ENCODE data around the gene SULT1A1. TPM values are rescaled to one million over a fixed set of nuclear protein-coding genes. Genes with fewer than 3 reads are reported as not detected.

The SULT1A1 gene
- total and polyA plus RNA-seq, 4 donors = 34.6 to 118 (median 40.2) TPM

- Histone ChIP-seq H3K36me3 (ENCODE audit: control insufficient read depth in 4 of 4, insufficient read depth in 4 of 4, low read length in 4 of 4) (peaks cover 4 to 17% (median 9%) of the 10 kb centered on the region in 4 donors), H3K9me3 (ENCODE audit: control insufficient read depth in 4 of 4, insufficient read depth in 3 of 4, low read length in 3 of 4) (no peaks in the 10 kb centered on the region), H3K27me3 (ENCODE audit: control insufficient read depth in 3 of 3, insufficient read depth in 3 of 3, low read length in 2 of 3) (no peaks in the 10 kb centered on the region), H3K4me1 (ENCODE audit: control insufficient read depth in 5 of 5, insufficient read depth in 5 of 5, low read length in 5 of 5) (peaks cover 0 to 11% (median 6%) of the 10 kb centered on the region in 5 donors), H3K4me3 (no peak overlapping the region), H3K9ac (ENCODE audit: insufficient read depth in 1 of 2, low read length in 2 of 2) (no peak overlapping the region), H3K27ac (ENCODE audit: low read depth in 1 of 2, low read length in 1 of 2) (no peak overlapping the region)
- ATAC-seq (ENCODE audit: insufficient read depth, low FRiP score) (no peak), DNase-seq (no peak)
- 85 to 92% methylated on average over 2 of the region's 2 CpGs for WGBS, 2 donors
- TF ChIP-seq, protein P1, sequence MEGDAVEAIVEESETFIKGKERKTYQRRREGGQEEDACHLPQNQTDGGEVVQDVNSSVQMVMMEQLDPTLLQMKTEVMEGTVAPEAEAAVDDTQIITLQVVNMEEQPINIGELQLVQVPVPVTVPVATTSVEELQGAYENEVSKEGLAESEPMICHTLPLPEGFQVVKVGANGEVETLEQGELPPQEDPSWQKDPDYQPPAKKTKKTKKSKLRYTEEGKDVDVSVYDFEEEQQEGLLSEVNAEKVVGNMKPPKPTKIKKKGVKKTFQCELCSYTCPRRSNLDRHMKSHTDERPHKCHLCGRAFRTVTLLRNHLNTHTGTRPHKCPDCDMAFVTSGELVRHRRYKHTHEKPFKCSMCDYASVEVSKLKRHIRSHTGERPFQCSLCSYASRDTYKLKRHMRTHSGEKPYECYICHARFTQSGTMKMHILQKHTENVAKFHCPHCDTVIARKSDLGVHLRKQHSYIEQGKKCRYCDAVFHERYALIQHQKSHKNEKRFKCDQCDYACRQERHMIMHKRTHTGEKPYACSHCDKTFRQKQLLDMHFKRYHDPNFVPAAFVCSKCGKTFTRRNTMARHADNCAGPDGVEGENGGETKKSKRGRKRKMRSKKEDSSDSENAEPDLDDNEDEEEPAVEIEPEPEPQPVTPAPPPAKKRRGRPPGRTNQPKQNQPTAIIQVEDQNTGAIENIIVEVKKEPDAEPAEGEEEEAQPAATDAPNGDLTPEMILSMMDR (IDR thresholded peaks at IDR 0.05; ENCODE audit: control extremely low read depth, extremely low read depth) = no peak
Measured at GRCh38 chr16:28556914-28557320, 52.9 kb downstream of the SULT1A1 start.

- no peak for DNase-seq
- TF ChIP-seq, protein P1 (IDR thresholded peaks at IDR 0.05; ENCODE audit: control extremely low read depth, extremely low read depth) = no peak
- Histone ChIP-seq H3K9me3 (ENCODE audit: control insufficient read depth in 4 of 4, insufficient read depth in 3 of 4, low read length in 3 of 4) (no peaks in the 10 kb centered on the region), H3K27ac (ENCODE audit: low read depth in 1 of 2, low read length in 1 of 2) (no peak overlapping the region), H3K9ac (ENCODE audit: insufficient read depth in 1 of 2, low read length in 2 of 2) (no peak overlapping the region), H3K4me3 (no peak overlapping the region), H3K36me3 (ENCODE audit: control insufficient read depth in 4 of 4, insufficient read depth in 4 of 4, low read length in 4 of 4) (peaks cover 4 to 17% (median 9%) of the 10 kb centered on the region in 4 donors), H3K4me1 (ENCODE audit: control insufficient read depth in 5 of 5, insufficient read depth in 5 of 5, low read length in 5 of 5) (peaks cover 0 to 6% (median 4%) of the 10 kb centered on the region in 5 donors), H3K27me3 (ENCODE audit: control insufficient read depth in 3 of 3, insufficient read depth in 3 of 3, low read length in 2 of 3) (no peaks in the 10 kb centered on the region)
- 75 to 87% methylated on average over 2 of the region's 2 CpGs for WGBS, 2 donors
- no peak for ATAC-seq (ENCODE audit: insufficient read depth, low FRiP score)
Measured at GRCh38 chr16:28555561-28555960, 54.3 kb downstream of the SULT1A1 start.

Other genes starting within 250 kb of the SULT1A1 start
- gene NPIPB6, start 246.5 kb downstream of the SULT1A1 start, total RNA-seq = 1 to 10 TPM; 2.0 to 6.1 TPM
- gene NPIPB6, start 246.5 kb downstream of the SULT1A1 start, polyA plus RNA-seq = under 1 TPM; 0.14 to 0.87 TPM
- gene EIF3CL, start 206.2 kb downstream of the SULT1A1 start, total RNA-seq = 10 to 100 TPM; 56.8 to 95.8 TPM
- 10 to 100 TPM; 45.9 to 60.5 TPM for gene EIF3CL, start 206.2 kb downstream of the SULT1A1 start, polyA plus RNA-seq
- not detected for gene NPIPB7, start 137.7 kb downstream of the SULT1A1 start, total RNA-seq
- under 1 TPM; 0.21 to 0.28 TPM for gene NPIPB7, start 137.7 kb downstream of the SULT1A1 start, polyA plus RNA-seq
- 10 to 100 TPM; 42.4 to 64.8 TPM for gene CLN3, start 118.0 kb downstream of the SULT1A1 start, total RNA-seq
- gene CLN3, start 118.0 kb downstream of the SULT1A1 start, polyA plus RNA-seq = 10 to 100 TPM; 50.1 to 62.2 TPM
- gene APOBR, start 115.4 kb downstream of the SULT1A1 start, total RNA-seq = 10 to 100 TPM in 1 of 2 donors, 1 to 10 TPM in 1; 8.0 to 24.7 TPM
- 10 to 100 TPM; 26.0 to 43.2 TPM for gene APOBR, start 115.4 kb downstream of the SULT1A1 start, polyA plus RNA-seq
- 1 to 10 TPM in 1 of 2 donors, not detected in 1; 1.1 TPM for gene IL27, start 103.2 kb downstream of the SULT1A1 start, total RNA-seq
- 1 to 10 TPM in 1 of 2 donors, under 1 TPM in 1; 0.37 to 1.8 TPM for gene IL27, start 103.2 kb downstream of the SULT1A1 start, polyA plus RNA-seq
- gene NUPR1, start 71.1 kb downstream of the SULT1A1 start, total RNA-seq = 100 to 1,000 TPM in 1 of 2 donors, 1 to 10 TPM in 1; 8.0 to 212 TPM
- gene NUPR1, start 71.1 kb downstream of the SULT1A1 start, polyA plus RNA-seq = 100 to 1,000 TPM; 192 to 828 TPM
- gene SGF29, start 56.1 kb downstream of the SULT1A1 start, total RNA-seq = 10 to 100 TPM; 17.8 to 30.4 TPM
- gene SGF29, start 56.1 kb downstream of the SULT1A1 start, polyA plus RNA-seq = 10 to 100 TPM; 18.5 to 46.6 TPM
- gene SULT1A2, start 13.0 kb downstream of the SULT1A1 start, total RNA-seq = 1 to 10 TPM; 3.7 to 6.4 TPM
- gene SULT1A2, start 13.0 kb downstream of the SULT1A1 start, polyA plus RNA-seq = 10 to 100 TPM in 1 of 2 donors, 1 to 10 TPM in 1; 5.7 to 14.2 TPM
- gene NPIPB8, start 28.0 kb upstream of the SULT1A1 start, total RNA-seq = 1 to 10 TPM in 1 of 2 donors, under 1 TPM in 1; 0.74 to 1.6 TPM
- gene NPIPB8, start 28.0 kb upstream of the SULT1A1 start, polyA plus RNA-seq = not detected
- 100 to 1,000 TPM; 334 to 382 TPM for gene EIF3C, start 101.4 kb upstream of the SULT1A1 start, total RNA-seq
- 100 to 1,000 TPM; 324 to 984 TPM for gene EIF3C, start 101.4 kb upstream of the SULT1A1 start, polyA plus RNA-seq
- gene NPIPB9, start 141.7 kb upstream of the SULT1A1 start, total RNA-seq = 1 to 10 TPM; 2.8 to 5.5 TPM
- gene NPIPB9, start 141.7 kb upstream of the SULT1A1 start, polyA plus RNA-seq = under 1 TPM; 0.35 to 0.73 TPM
- 100 to 1,000 TPM in 1 of 2 donors, 10 to 100 TPM in 1; 73.0 to 140 TPM for gene ATXN2L, start 213.0 kb upstream of the SULT1A1 start, total RNA-seq
- 100 to 1,000 TPM in 1 of 2 donors, 10 to 100 TPM in 1; 72.1 to 109 TPM for gene ATXN2L, start 213.0 kb upstream of the SULT1A1 start, polyA plus RNA-seq
- 100 to 1,000 TPM in 1 of 2 donors, 10 to 100 TPM in 1; 58.6 to 185 TPM for gene TUFM, start 236.3 kb upstream of the SULT1A1 start, total RNA-seq
- gene TUFM, start 236.3 kb upstream of the SULT1A1 start, polyA plus RNA-seq = 100 to 1,000 TPM; 171 to 260 TPM

Measured in lung (tissue), 12 donors.